Neural crest cell (in vitro differentiated cells): ENCODE results near the gene TSPEAR. TPM values are rescaled to one million over a fixed set of nuclear protein-coding genes. Genes with fewer than 3 reads are reported as not detected.
"Not testable (repeated sequence)": the region's sequence is repeated elsewhere in the genome, so short reads cannot be mapped to it uniquely, and the experiment has no call there.

Experiments used
- DNase-seq: peaks from one replicate; pipeline ENCODE4 v3.0.0; 2021; ENCODE audit warnings: low read depth, mixed read lengths, low spot score
- H3K27ac Mint-ChIP-seq: one replicate; pipeline ENCODE4 v1.8.0; 2021; ENCODE audit warnings: mild to moderate bottlenecking, mixed read lengths; ENCODE audit not compliant: unreplicated experiment
- H3K27me3 Mint-ChIP-seq: 2 replicates; pipeline ENCODE4 v1.8.0; 2021; ENCODE audit warnings: low read depth, mild to moderate bottlenecking, mixed read lengths
- H3K36me3 Mint-ChIP-seq: 2 replicates; pipeline ENCODE4 v1.8.0; 2021; ENCODE audit warnings: low read depth, mild to moderate bottlenecking, mixed read lengths
- H3K4me1 Mint-ChIP-seq: 2 replicates; pipeline ENCODE4 v1.8.0; 2021; ENCODE audit warnings: mixed read lengths
- H3K4me3 Mint-ChIP-seq: one replicate; pipeline ENCODE4 v1.8.0; 2021; ENCODE audit warnings: mild to moderate bottlenecking, mixed read lengths
- H3K9me3 Mint-ChIP-seq: 2 replicates; pipeline ENCODE4 v1.8.0; 2021; ENCODE audit warnings: mixed read lengths
- CTCF ChIP-seq: fragments of 200-600 bp; sonication (generic); conservative IDR thresholded peaks from 2 replicates; pipeline ENCODE4 v1.5.0; 2021; ENCODE audit warnings: antibody characterized with exemption, mild to moderate bottlenecking
- total RNA-seq: library from RNA; stranded (reverse); gene quantifications from 2 replicates; pipeline ENCODE4 v1.2.1, GENCODE V29; 2021

TSPEAR gene
- total RNA-seq, 1 donor from 2014 or later, result not detected

DNA sequence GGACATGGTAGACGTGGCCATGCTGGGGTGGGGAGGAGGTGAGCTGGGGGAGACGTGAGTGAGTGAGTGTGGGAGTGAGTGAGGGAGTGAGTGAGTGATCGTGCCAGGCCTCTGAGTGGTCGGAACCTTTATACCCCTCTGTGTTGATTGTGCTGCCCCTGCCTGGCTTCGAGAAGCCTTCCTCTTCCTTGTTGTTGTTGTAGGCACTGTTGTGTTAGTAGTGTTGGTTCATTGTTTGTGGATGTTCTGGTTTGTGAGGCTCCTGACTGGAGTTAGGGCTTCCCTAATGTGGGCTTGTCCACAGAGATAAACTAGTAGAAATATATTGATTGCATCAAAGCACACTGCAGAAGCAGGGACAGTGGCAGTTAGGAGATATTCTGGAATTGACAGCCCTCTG lies 152.7 kb downstream of the TSPEAR start, which contains the start of gene KRTAP10-3:
Gene KRTAP10-3 (minus strand): TSS at position 101 of the 400 bp plus-strand sequence. CDS start 80 bp downstream, at position 21.
- peaks cover 10% of the 10 kb centered on the region for H3K27me3 Mint-ChIP-seq
- no peak within 1 kb of the TSS for H3K4me3 Mint-ChIP-seq
- peaks cover 4% of the 10 kb centered on the region for H3K9me3 Mint-ChIP-seq
- no peak within 1 kb of the TSS for H3K27ac Mint-ChIP-seq
- DNase-seq, result no peak
- no peak for TF ChIP-seq CTCF
- H3K36me3 Mint-ChIP-seq, result no peaks in the 10 kb centered on the region
- no peaks in the 10 kb centered on the region for H3K4me1 Mint-ChIP-seq

DNA sequence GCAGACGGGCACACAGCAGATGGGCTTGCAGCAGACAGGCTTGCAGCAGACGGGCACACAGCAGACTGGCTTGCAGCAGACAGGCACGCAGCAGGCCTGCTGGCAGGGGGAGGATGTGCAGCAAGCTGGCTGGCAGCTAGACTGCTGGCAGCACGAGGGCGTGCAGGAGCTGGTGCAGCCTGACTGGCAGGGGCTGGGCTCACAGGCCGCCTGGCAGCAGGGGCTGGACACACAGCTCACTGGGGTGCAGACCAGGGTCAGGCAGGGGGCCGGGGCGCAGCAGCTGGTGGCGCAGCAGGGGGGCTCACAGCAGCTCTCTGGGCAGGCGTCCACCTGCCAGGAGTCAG lies 153.1 kb downstream of the TSPEAR start:
- H3K27me3 Mint-ChIP-seq, H3K4me1 Mint-ChIP-seq, H3K9me3 Mint-ChIP-seq, H3K4me3 Mint-ChIP-seq, DNase-seq, H3K36me3 Mint-ChIP-seq, H3K27ac Mint-ChIP-seq: not testable (repeated sequence)

- H3K27me3 Mint-ChIP-seq, result peaks cover 8% of the 10 kb centered on the region
- no peak for TF ChIP-seq CTCF
- H3K4me3 Mint-ChIP-seq, result no peak overlapping the region
- H3K9me3 Mint-ChIP-seq, result peaks cover 4% of the 10 kb centered on the region
- H3K27ac Mint-ChIP-seq, result no peak overlapping the region
- no peaks in the 10 kb centered on the region for H3K36me3 Mint-ChIP-seq
- no peaks in the 10 kb centered on the region for H3K4me1 Mint-ChIP-seq
- DNase-seq, result no peak
Measured at GRCh38 chr21:44557491-44558328, 153.7 kb downstream of the TSPEAR start.

DNA sequence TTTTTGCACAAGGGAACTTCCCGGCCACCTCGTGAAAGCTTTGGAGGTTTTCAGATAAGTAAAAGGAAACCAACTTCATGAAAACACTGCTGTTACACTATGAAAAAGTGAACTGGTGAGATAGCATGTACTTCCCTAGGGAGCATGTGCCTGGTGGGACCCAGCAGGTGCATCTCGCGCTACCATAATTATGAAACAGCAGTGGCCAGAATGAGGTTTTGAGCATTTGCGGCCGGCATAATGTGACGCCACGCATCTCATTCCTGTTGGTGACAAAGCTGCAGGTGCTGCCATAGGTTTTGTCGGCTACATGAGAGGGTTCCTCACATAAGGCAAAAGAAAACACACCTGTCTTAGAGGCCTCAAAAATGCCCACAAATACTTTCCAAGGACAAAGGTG lies 154.5 kb downstream of the TSPEAR start:
- no peak for DNase-seq
- H3K4me3 Mint-ChIP-seq, result no peak overlapping the region

DNA sequence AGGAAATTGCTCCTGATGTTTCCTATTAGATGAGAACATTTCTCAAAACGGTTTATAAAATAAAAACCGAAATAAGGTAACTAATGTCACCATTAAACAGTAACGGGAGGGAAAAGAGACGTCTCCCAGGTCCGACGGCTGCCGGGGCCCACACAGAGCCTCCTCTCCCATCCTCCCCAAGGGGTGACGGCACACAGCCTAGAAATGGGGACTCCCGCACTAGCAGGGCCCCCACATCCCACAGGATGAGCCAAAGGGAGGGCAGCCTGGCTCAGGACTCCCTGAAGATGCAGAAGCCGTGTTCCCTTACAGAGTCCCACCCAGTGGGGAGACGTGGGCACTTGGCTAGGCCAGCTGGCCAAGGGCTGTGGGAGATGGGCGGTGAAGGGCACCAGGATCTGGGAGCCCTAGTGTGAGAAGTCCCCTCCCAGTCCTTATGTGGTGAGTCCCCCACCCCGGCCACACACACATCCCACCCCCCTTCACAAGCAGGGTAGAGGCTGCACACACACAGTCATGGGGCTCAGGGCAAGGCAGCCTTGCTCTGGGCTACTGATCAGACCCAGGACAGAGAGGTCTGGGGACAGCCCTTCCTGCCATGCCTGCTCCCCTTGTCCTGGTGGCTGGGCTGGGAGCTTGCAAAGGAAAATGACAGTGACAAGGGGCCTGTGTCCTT lies 156.0 kb downstream of the TSPEAR start:
- no peak for DNase-seq
- no peaks in the 10 kb centered on the region for H3K36me3 Mint-ChIP-seq
- peaks cover 4% of the 10 kb centered on the region for H3K4me1 Mint-ChIP-seq
- H3K27ac Mint-ChIP-seq, result peak overlapping the region; percentile 57
- H3K9me3 Mint-ChIP-seq, result no peaks in the 10 kb centered on the region
- no peaks in the 10 kb centered on the region for H3K27me3 Mint-ChIP-seq
- no peak overlapping the region for H3K4me3 Mint-ChIP-seq
- no peak for TF ChIP-seq CTCF

More for the DNA sequence above, 154.5 kb downstream of the TSPEAR start:
- Mint-ChIP-seq H3K9me3 (peaks cover 4% of the 10 kb centered on the region), H3K36me3 (no peaks in the 10 kb centered on the region), H3K4me1 (no peaks in the 10 kb centered on the region), H3K27me3 (peaks cover 5% of the 10 kb centered on the region), H3K27ac (no peak overlapping the region)
- TF ChIP-seq CTCF, result no peak

- H3K4me3 Mint-ChIP-seq, result no peak overlapping the region
- no peaks in the 10 kb centered on the region for H3K9me3 Mint-ChIP-seq
- peaks cover 2% of the 10 kb centered on the region for H3K36me3 Mint-ChIP-seq
- H3K27ac Mint-ChIP-seq, result no peak overlapping the region
- no peak for TF ChIP-seq CTCF
- DNase-seq, result no peak
- peaks cover 21% of the 10 kb centered on the region for H3K4me1 Mint-ChIP-seq
- no peaks in the 10 kb centered on the region for H3K27me3 Mint-ChIP-seq
Measured at GRCh38 chr21:44552681-44553080, 158.7 kb downstream of the TSPEAR start.
